WI38 (cell line): ENCODE data around the gene CYB5R4.

Experiments
- H3K4me3 ChIP-seq: 2 replicates; pipeline ENCODE4 v1.5.1; 2011; ENCODE audit warnings: low read depth, mild to moderate bottlenecking, control low read depth, low read length
- TF ChIP-seq, protein P1 (sequence below): IDR thresholded peaks from 2 replicates; pipeline ENCODE4 v1.5.1; 2012; ENCODE audit warnings: low read depth, mild to moderate bottlenecking, control low read depth, low read length

The CYB5R4 gene

DNA sequence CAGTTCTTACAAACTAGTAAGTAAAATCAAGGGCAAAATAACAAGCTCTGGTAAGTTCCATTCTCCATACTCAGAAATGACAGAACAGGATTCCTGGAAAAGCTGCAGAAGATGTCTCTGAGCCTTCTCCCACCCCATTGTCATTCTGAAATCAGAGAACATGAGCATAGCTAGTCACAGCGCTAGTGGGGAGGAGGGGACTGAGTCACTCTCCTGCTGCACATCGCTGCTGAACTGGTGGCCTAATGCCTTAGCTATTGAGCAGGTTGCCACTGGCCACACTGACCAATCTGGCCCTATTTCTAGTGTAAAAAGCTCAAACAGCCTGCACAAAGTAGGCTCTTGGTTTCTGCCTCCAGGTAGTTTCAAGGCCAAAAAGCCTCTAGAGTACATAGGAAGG is 32.4 kb upstream of the CYB5R4 start:
- no peak overlapping the region for H3K4me3 ChIP-seq

GRCh38 chr6:83838727-83839126 is 20.8 kb upstream of the CYB5R4 start:
- TF ChIP-seq, protein P1, sequence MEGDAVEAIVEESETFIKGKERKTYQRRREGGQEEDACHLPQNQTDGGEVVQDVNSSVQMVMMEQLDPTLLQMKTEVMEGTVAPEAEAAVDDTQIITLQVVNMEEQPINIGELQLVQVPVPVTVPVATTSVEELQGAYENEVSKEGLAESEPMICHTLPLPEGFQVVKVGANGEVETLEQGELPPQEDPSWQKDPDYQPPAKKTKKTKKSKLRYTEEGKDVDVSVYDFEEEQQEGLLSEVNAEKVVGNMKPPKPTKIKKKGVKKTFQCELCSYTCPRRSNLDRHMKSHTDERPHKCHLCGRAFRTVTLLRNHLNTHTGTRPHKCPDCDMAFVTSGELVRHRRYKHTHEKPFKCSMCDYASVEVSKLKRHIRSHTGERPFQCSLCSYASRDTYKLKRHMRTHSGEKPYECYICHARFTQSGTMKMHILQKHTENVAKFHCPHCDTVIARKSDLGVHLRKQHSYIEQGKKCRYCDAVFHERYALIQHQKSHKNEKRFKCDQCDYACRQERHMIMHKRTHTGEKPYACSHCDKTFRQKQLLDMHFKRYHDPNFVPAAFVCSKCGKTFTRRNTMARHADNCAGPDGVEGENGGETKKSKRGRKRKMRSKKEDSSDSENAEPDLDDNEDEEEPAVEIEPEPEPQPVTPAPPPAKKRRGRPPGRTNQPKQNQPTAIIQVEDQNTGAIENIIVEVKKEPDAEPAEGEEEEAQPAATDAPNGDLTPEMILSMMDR: no peak
- no peak overlapping the region for H3K4me3 ChIP-seq

More for the DNA sequence above, 32.4 kb upstream of the CYB5R4 start:
- TF ChIP-seq, protein P1: no peak

DNA sequence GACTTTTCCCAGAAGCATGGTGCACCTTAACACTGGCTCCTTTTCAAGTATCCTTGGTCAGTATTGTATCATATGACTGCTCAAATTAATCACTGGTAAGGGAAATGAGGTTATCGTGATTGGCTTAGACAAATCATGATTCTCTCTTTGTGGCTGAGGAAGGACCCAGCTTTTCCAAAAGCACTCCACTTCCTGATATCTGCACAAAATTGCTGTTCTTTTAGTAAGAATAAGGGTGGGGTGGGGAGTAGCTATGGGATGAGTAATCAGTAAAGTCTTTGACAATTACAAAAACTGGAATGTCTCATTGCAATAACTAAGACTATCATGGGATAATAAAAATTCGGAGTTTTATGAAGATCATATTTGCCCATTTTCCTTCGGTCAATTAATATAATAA is 15.3 kb upstream of the CYB5R4 start:
- TF ChIP-seq, protein P1: no peak
- H3K4me3 ChIP-seq: no peak overlapping the region

- TF ChIP-seq, protein P1: no peak
- no peak overlapping the region for H3K4me3 ChIP-seq
Measured at GRCh38 chr6:83846291-83846690, 13.2 kb upstream of the CYB5R4 start.

DNA sequence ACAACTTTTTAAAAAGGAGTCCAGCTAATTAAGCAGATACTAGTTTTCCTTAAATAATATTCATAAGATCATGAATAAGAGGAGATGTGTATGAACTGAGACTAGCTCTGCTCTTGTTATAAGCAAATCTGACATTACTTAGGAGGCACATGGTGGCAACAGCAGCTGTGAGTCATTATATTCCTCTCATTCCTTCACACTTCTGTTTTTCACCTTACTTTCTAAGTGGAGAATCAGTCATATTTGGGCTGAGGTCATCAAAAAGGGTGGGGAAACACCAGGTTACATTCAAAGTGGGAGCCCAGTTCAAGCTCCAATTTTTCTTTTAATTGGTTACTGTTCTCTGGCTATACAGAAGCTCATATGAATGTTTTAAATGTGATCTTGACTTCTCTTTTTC is 12.3 kb upstream of the CYB5R4 start:
- H3K4me3 ChIP-seq: no peak overlapping the region

GRCh38 chr6:83849127-83849526 is 10.4 kb upstream of the CYB5R4 start:
- no peak overlapping the region for H3K4me3 ChIP-seq
- TF ChIP-seq, protein P1: no peak

More for the DNA sequence above, 12.3 kb upstream of the CYB5R4 start:
- TF ChIP-seq, protein P1: no peak

DNA sequence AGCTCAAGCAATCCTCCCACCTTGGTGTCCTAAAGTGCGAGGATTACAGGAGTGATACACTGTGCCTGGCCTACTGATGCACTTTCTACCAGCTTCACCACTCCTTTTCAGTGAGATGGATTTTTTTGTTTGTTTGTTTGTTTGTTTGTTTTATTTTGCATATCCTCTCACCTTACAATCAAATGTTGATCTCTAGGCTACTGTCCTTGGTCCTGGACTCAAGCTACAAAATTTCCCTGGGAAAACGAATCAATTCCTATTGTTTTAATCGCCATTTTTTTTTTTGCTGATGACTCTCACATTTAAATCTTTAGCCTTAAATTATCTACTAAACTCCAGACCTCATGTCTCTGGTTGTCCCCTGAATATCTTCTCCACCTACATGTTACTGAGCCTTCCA is 9.9 kb upstream of the CYB5R4 start:
- TF ChIP-seq, protein P1: no peak
- no peak overlapping the region for H3K4me3 ChIP-seq
